ENCODE measurements around the gene CEACAM5.

The CEACAM5 gene

DNA sequence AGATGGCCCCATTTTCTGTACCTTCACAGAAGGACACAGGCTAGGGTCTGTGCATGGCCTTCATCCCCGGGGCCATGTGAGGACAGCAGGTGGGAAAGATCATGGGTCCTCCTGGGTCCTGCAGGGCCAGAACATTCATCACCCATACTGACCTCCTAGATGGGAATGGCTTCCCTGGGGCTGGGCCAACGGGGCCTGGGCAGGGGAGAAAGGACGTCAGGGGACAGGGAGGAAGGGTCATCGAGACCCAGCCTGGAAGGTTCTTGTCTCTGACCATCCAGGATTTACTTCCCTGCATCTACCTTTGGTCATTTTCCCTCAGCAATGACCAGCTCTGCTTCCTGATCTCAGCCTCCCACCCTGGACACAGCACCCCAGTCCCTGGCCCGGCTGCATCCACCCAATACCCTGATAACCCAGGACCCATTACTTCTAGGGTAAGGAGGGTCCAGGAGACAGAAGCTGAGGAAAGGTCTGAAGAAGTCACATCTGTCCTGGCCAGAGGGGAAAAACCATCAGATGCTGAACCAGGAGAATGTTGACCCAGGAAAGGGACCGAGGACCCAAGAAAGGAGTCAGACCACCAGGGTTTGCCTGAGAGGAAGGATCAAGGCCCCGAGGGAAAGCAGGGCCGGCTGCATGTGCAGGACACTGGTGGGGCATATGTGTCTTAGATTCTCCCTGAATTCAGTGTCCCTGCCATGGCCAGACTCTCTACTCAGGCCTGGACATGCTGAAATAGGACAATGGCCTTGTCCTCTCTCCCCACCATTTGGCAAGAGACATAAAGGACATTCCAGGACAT lies 13.4 kb upstream of the CEACAM5 start:
- TF ChIP-seq, protein P1, sequence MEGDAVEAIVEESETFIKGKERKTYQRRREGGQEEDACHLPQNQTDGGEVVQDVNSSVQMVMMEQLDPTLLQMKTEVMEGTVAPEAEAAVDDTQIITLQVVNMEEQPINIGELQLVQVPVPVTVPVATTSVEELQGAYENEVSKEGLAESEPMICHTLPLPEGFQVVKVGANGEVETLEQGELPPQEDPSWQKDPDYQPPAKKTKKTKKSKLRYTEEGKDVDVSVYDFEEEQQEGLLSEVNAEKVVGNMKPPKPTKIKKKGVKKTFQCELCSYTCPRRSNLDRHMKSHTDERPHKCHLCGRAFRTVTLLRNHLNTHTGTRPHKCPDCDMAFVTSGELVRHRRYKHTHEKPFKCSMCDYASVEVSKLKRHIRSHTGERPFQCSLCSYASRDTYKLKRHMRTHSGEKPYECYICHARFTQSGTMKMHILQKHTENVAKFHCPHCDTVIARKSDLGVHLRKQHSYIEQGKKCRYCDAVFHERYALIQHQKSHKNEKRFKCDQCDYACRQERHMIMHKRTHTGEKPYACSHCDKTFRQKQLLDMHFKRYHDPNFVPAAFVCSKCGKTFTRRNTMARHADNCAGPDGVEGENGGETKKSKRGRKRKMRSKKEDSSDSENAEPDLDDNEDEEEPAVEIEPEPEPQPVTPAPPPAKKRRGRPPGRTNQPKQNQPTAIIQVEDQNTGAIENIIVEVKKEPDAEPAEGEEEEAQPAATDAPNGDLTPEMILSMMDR (IDR thresholded peaks at IDR 0.05; ENCODE audit: control insufficient read depth, insufficient read depth, low read depth, low read length, missing control alignments), result no peak
- no peak overlapping the region for H3K4me3 ChIP-seq (ENCODE audit: control insufficient read depth, low read depth, low read length)
- no peak for DNase-seq (ENCODE audit: low read depth)

DNA sequence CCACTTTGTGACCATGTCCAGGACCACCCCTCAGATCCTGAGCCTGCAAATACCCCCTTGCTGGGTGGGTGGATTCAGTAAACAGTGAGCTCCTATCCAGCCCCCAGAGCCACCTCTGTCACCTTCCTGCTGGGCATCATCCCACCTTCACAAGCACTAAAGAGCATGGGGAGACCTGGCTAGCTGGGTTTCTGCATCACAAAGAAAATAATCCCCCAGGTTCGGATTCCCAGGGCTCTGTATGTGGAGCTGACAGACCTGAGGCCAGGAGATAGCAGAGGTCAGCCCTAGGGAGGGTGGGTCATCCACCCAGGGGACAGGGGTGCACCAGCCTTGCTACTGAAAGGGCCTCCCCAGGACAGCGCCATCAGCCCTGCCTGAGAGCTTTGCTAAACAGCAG lies 12.7 kb upstream of the CEACAM5 start:
- TF ChIP-seq, protein P1 (IDR thresholded peaks at IDR 0.05; ENCODE audit: control insufficient read depth, insufficient read depth, low read depth, low read length, missing control alignments), result no peak
- H3K4me3 ChIP-seq (ENCODE audit: control insufficient read depth, low read depth, low read length), result no peak overlapping the region
- DNase-seq (ENCODE audit: low read depth), result no peak

DNA sequence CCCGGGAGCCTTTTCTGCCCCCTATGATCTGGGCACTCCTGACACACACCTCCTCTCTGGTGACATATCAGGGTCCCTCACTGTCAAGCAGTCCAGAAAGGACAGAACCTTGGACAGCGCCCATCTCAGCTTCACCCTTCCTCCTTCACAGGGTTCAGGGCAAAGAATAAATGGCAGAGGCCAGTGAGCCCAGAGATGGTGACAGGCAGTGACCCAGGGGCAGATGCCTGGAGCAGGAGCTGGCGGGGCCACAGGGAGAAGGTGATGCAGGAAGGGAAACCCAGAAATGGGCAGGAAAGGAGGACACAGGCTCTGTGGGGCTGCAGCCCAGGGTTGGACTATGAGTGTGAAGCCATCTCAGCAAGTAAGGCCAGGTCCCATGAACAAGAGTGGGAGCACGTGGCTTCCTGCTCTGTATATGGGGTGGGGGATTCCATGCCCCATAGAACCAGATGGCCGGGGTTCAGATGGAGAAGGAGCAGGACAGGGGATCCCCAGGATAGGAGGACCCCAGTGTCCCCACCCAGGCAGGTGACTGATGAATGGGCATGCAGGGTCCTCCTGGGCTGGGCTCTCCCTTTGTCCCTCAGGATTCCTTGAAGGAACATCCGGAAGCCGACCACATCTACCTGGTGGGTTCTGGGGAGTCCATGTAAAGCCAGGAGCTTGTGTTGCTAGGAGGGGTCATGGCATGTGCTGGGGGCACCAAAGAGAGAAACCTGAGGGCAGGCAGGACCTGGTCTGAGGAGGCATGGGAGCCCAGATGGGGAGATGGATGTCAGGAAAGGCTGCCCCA lies 11.8 kb upstream of the CEACAM5 start:
- no peak for DNase-seq (ENCODE audit: low read depth)
- TF ChIP-seq, protein P1 (IDR thresholded peaks at IDR 0.05; ENCODE audit: control insufficient read depth, insufficient read depth, low read depth, low read length, missing control alignments), result no peak

DNA sequence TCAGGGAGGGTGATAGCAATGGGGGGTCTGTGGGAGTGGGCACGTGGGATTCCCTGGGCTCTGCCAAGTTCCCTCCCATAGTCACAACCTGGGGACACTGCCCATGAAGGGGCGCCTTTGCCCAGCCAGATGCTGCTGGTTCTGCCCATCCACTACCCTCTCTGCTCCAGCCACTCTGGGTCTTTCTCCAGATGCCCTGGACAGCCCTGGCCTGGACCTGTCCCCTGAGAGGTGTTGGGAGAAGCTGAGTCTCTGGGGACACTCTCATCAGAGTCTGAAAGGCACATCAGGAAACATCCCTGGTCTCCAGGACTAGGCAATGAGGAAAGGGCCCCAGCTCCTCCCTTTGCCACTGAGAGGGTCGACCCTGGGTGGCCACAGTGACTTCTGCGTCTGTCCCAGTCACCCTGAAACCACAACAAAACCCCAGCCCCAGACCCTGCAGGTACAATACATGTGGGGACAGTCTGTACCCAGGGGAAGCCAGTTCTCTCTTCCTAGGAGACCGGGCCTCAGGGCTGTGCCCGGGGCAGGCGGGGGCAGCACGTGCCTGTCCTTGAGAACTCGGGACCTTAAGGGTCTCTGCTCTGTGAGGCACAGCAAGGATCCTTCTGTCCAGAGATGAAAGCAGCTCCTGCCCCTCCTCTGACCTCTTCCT lies 11.1 kb upstream of the CEACAM5 start:
- no peak for DNase-seq (ENCODE audit: low read depth)
- no peak overlapping the region for H3K4me3 ChIP-seq (ENCODE audit: control insufficient read depth, low read depth, low read length)
- TF ChIP-seq, protein P1 (IDR thresholded peaks at IDR 0.05; ENCODE audit: control insufficient read depth, insufficient read depth, low read depth, low read length, missing control alignments), result no peak

More for the DNA sequence above, 11.8 kb upstream of the CEACAM5 start:
- H3K4me3 ChIP-seq (ENCODE audit: control insufficient read depth, low read depth, low read length), result no peak overlapping the region

DNA sequence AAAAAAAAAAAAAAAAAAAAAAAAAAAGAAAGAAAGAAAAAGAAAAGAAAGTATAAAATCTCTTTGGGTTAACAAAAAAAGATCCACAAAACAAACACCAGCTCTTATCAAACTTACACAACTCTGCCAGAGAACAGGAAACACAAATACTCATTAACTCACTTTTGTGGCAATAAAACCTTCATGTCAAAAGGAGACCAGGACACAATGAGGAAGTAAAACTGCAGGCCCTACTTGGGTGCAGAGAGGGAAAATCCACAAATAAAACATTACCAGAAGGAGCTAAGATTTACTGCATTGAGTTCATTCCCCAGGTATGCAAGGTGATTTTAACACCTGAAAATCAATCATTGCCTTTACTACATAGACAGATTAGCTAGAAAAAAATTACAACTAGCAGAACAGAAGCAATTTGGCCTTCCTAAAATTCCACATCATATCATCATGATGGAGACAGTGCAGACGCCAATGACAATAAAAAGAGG lies 9.6 kb upstream of the CEACAM5 start:
- no peak for DNase-seq (ENCODE audit: low read depth)
- TF ChIP-seq, protein P1 (IDR thresholded peaks at IDR 0.05; ENCODE audit: control insufficient read depth, insufficient read depth, low read depth, low read length, missing control alignments), result no peak

DNA sequence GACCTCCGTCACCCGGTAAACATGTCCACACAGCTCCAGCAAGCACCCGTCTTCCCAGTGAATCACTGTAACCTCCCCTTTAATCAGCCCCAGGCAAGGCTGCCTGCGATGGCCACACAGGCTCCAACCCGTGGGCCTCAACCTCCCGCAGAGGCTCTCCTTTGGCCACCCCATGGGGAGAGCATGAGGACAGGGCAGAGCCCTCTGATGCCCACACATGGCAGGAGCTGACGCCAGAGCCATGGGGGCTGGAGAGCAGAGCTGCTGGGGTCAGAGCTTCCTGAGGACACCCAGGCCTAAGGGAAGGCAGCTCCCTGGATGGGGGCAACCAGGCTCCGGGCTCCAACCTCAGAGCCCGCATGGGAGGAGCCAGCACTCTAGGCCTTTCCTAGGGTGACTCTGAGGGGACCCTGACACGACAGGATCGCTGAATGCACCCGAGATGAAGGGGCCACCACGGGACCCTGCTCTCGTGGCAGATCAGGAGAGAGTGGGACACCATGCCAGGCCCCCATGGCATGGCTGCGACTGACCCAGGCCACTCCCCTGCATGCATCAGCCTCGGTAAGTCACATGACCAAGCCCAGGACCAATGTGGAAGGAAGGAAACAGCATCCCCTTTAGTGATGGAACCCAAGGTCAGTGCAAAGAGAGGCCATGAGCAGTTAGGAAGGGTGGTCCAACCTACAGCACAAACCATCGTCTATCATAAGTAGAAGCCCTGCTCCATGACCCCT lies 9.0 kb upstream of the CEACAM5 start:
- no peak overlapping the region for H3K4me3 ChIP-seq (ENCODE audit: control insufficient read depth, low read depth, low read length)
- DNase-seq (ENCODE audit: low read depth), result no peak
- TF ChIP-seq, protein P1 (IDR thresholded peaks at IDR 0.05; ENCODE audit: control insufficient read depth, insufficient read depth, low read depth, low read length, missing control alignments), result no peak

More for the DNA sequence above, 9.6 kb upstream of the CEACAM5 start:
- H3K4me3 ChIP-seq (ENCODE audit: control insufficient read depth, low read depth, low read length), result no peak overlapping the region

Data from AG09309 (cell line).